ENCODE results near the gene ZNF385B. TPM values are rescaled to one million over a fixed set of nuclear protein-coding genes. Genes with fewer than 3 reads are reported as not detected.

Gene ZNF385B
- total and polyA plus RNA-seq, 9 of the 15 experiments (the other 6 are each of a cell fraction or from before 2014, with no cell fraction given): 0.50 TPM; not detected in 8

GRCh38 chr2:179551539-179552045, 309.8 kb downstream of the ZNF385B start:
- no peak for FAIRE-seq
- in situ Hi-C loops (cut with MboI) (no loop called here), intact Hi-C loops (cut with micrococcal nuclease) (no loop called here)
- H2AFZ ChIP-seq (ENCODE audit: low read depth, low read length): no peak overlapping the region
- H4K20me1 ChIP-seq (replicated peaks; ENCODE audit: control insufficient read depth, insufficient read depth, low read length): no peaks in the 10 kb centered on the region
- no peak overlapping the region for H3K9ac ChIP-seq (ENCODE audit: insufficient read depth in 1 of 2, low read depth in 2 of 2, low read length in 2 of 2)
- POLR2A ChIA-PET: no interaction called here
- 0% methylated on average over 1 of the region's 1 CpG for WGBS (ENCODE audit: insufficient coverage, low coverage, missing lambda C conversion rate)
- H3K9me1 ChIP-seq (ENCODE audit: control insufficient read depth, insufficient read depth, low read length): no peaks in the 10 kb centered on the region
- H3K27ac ChIP-seq (ENCODE audit: extremely low read depth, low read depth, low read length): no peak overlapping the region
- H3K4me2 ChIP-seq (ENCODE audit: insufficient read depth, low read length): no peak overlapping the region
- no peaks in the 10 kb centered on the region for H3K36me3 ChIP-seq (ENCODE audit: control insufficient read depth, insufficient read depth, low read length)
- H3K4me3 ChIP-seq: no peak overlapping the region
- no peaks in the 10 kb centered on the region for H3K27me3 ChIP-seq (ENCODE audit: control insufficient read depth in 2 of 2, insufficient read depth in 2 of 2, low read length in 2 of 2)
- no TSS peak for BruUV-seq (replicated peaks)
- CTCF ChIA-PET (ENCODE audit: low intra/inter-chr PET ratio): no interaction called here
- H3K9me3 ChIP-seq (replicated peaks; ENCODE audit: control insufficient read depth, insufficient read depth, low read depth, low read length): no peaks in the 10 kb centered on the region
- H3K4me1 ChIP-seq (replicated peaks in 1 of 2; ENCODE audit: control insufficient read depth in 2 of 2, insufficient read depth in 2 of 2, low read length in 2 of 2): no peaks in the 10 kb centered on the region
- DNase-seq (ENCODE audit: extremely low read depth in 1 of 4, low spot score in 3 of 4): no peak
- ATAC-seq: no peak
- no peaks in the 10 kb centered on the region for H3K79me2 ChIP-seq (ENCODE audit: control insufficient read depth, insufficient read depth, low read length)
- TF ChIP-seq NCOA2 (IDR thresholded peaks at IDR 0.05; ENCODE audit: partially characterized antibody in 2 of 2): no peak
- TF ChIP-seq CCAR2 (IDR thresholded peaks at IDR 0.05; ENCODE audit: low read depth, low read length): no peak
- no peak for TF ChIP-seq RBM15 (IDR thresholded peaks at IDR 0.05; ENCODE audit: insufficient read depth, low read length)
- TF ChIP-seq MLX (CRISPR knock-in tag; conservative IDR thresholded peaks at IDR 0.05): no peak
- TF ChIP-seq ZC3H4 (CRISPR knock-in tag; IDR thresholded peaks at IDR 0.05; ENCODE audit: borderline replicate concordance): no peak
- TF ChIP-seq PCBP1 (IDR thresholded peaks at IDR 0.05; ENCODE audit: low read depth, low read length, poor library complexity, severe bottlenecking): no peak
- TF ChIP-seq CTCFL (IDR thresholded peaks at IDR 0.05; ENCODE audit: borderline replicate concordance, insufficient read depth, low read depth, low read length, poor library complexity, severe bottlenecking): no peak
- TF ChIP-seq HDGF (IDR thresholded peaks at IDR 0.05): no peak
- TF ChIP-seq SFPQ (IDR thresholded peaks at IDR 0.05; ENCODE audit: low read depth, low read length): no peak
- TF ChIP-seq ZNF184 (CRISPR knock-in tag; IDR thresholded peaks at IDR 0.05): no peak
- TF ChIP-seq, protein P1, sequence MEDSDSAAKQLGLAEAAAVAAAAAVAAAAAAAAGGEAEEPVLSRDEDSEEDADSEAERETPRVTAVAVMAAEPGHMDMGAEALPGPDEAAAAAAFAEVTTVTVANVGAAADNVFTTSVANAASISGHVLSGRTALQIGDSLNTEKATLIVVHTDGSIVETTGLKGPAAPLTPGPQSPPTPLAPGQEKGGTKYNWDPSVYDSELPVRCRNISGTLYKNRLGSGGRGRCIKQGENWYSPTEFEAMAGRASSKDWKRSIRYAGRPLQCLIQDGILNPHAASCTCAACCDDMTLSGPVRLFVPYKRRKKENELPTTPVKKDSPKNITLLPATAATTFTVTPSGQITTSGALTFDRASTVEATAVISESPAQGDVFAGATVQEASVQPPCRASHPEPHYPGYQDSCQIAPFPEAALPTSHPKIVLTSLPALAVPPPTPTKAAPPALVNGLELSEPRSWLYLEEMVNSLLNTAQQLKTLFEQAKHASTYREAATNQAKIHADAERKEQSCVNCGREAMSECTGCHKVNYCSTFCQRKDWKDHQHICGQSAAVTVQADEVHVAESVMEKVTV (CRISPR knock-in tag; IDR thresholded peaks at IDR 0.05): no peak
- TF ChIP-seq ZNF41 (CRISPR knock-in tag; conservative IDR thresholded peaks at IDR 0.05): no peak
- TF ChIP-seq HNRNPUL1 (IDR thresholded peaks at IDR 0.05; ENCODE audit: low read length): no peak
- TF ChIP-seq ZNF197 (CRISPR knock-in tag; IDR thresholded peaks at IDR 0.05; ENCODE audit: low read depth): no peak
